ENCODE data around the gene CX3CL1.

DNA sequence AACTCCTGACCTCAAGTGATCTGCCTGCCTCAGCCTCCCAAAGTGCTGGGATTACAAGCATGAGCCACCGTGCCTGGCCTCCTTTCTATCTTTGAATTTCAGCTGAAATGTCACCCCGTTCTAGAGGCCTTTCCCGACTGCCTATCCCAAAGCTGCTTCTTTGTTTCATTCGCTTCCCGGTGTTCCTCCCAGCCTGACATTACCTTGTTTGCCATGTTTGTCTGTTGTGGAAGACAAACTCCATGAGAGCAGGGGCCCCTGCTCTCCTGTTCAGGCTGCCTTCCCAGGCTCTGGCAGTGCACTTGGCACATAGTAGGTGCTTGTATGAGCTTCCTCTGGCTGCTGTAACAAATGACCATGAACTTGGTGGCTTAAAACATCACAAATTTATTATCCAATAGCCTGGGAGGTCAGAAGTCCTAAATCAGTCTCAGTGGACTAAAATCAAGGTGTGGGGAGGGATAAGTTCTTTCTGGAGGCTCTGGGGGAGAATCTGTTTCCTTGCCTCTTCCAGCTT lies 16.3 kb upstream of the CX3CL1 start:
- TF ChIP-seq POLR2AphosphoS5 (IDR thresholded peaks at IDR 0.05; ENCODE audit: low read depth): no peak
- TF ChIP-seq, protein P1, sequence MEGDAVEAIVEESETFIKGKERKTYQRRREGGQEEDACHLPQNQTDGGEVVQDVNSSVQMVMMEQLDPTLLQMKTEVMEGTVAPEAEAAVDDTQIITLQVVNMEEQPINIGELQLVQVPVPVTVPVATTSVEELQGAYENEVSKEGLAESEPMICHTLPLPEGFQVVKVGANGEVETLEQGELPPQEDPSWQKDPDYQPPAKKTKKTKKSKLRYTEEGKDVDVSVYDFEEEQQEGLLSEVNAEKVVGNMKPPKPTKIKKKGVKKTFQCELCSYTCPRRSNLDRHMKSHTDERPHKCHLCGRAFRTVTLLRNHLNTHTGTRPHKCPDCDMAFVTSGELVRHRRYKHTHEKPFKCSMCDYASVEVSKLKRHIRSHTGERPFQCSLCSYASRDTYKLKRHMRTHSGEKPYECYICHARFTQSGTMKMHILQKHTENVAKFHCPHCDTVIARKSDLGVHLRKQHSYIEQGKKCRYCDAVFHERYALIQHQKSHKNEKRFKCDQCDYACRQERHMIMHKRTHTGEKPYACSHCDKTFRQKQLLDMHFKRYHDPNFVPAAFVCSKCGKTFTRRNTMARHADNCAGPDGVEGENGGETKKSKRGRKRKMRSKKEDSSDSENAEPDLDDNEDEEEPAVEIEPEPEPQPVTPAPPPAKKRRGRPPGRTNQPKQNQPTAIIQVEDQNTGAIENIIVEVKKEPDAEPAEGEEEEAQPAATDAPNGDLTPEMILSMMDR (IDR thresholded peaks at IDR 0.05; ENCODE audit: insufficient read depth, low read length): no peak
